GM18907 (cell line): Measurements from ENCODE around the gene XYLT1.

Source experiments
- ATAC-seq: cut with Tn5 transposase; IDR thresholded peaks from one replicate; pipeline ENCODE4 v1.9.1; 2021; ENCODE audit warnings: mild to moderate bottlenecking, moderate library complexity; ENCODE audit not compliant: unreplicated experiment

XYLT1 gene

GRCh38 chr16:17295948-17296347, 174.8 kb downstream of the XYLT1 start:
- no peak for ATAC-seq

GRCh38 chr16:17294856-17295255, 175.9 kb downstream of the XYLT1 start:
- ATAC-seq, result no peak

- no peak for ATAC-seq
These were observed 176.8 kb downstream of the XYLT1 start for GRCh38 chr16:17293813-17294558.

- no peak for ATAC-seq
These were observed 179.5 kb downstream of the XYLT1 start for GRCh38 chr16:17291289-17291688.

GRCh38 chr16:17289674-17290635, 180.8 kb downstream of the XYLT1 start:
- ATAC-seq, result no peak

GRCh38 chr16:17289050-17289449, 181.7 kb downstream of the XYLT1 start:
- no peak for ATAC-seq

GRCh38 chr16:17287166-17287800, 183.5 kb downstream of the XYLT1 start:
- no peak for ATAC-seq

- no peak for ATAC-seq
These were observed 184.3 kb downstream of the XYLT1 start for GRCh38 chr16:17286443-17286842.

- ATAC-seq, result no peak
These were observed 187.7 kb downstream of the XYLT1 start for GRCh38 chr16:17283016-17283415.

GRCh38 chr16:17282247-17282646, 188.5 kb downstream of the XYLT1 start:
- ATAC-seq, result no peak

GRCh38 chr16:17281052-17281451, 189.7 kb downstream of the XYLT1 start:
- ATAC-seq, result no peak

- ATAC-seq, result no peak
These were observed 191.8 kb downstream of the XYLT1 start for GRCh38 chr16:17278988-17279387.

- ATAC-seq, result no peak
These were observed 192.8 kb downstream of the XYLT1 start for GRCh38 chr16:17277981-17278381.

- no peak for ATAC-seq
These were observed 194.2 kb downstream of the XYLT1 start for GRCh38 chr16:17276610-17277009.

- no peak for ATAC-seq
These were observed 194.7 kb downstream of the XYLT1 start for GRCh38 chr16:17276010-17276530.

- ATAC-seq, result no peak
These were observed 195.4 kb downstream of the XYLT1 start for GRCh38 chr16:17275076-17276009.

- no peak for ATAC-seq
These were observed 197.6 kb downstream of the XYLT1 start for GRCh38 chr16:17273142-17273561.

GRCh38 chr16:17272716-17273115, 198.0 kb downstream of the XYLT1 start:
- no peak for ATAC-seq

- no peak for ATAC-seq
These were observed 199.1 kb downstream of the XYLT1 start for GRCh38 chr16:17271687-17272086.

- no peak for ATAC-seq
These were observed 200.1 kb downstream of the XYLT1 start for GRCh38 chr16:17270683-17271109.
